ENCODE results near the gene RBL2. TPM values are rescaled to one million over a fixed set of nuclear protein-coding genes. Genes with fewer than 3 reads are reported as not detected.

Gene RBL2
- total and polyA plus RNA-seq, 2 of the 8 experiments (the other 6 are each of a cell fraction or from before 2014, with no cell fraction given), result 13.9 to 22.1 TPM

DNA sequence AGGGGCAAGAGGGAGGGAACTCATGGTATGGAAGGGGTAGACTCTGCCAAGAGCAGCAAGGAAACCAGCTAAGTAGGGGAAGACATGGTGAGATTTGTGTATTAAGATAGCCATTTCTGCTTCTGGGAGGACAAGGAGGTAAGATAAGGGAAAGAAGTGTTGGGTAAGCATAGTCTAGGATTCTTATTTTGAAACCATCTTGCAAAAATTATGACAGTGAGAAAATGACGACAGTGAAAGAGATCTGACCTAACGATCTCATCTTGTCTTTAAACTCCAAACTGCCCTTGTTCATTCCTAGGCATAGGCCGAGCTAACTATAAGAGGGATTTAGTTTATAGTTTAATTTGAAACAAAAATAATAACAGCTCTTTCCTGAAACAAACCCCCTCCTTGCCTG is 5.6 kb upstream of the RBL2 start:
- no peak overlapping the region for H3K9ac ChIP-seq (replicated peaks in 1 of 4; ENCODE audit: extremely low read depth in 1 of 4, low read depth in 3 of 4, low read length in 3 of 4)
- no peak overlapping the region for H2AFZ ChIP-seq (ENCODE audit: low read length)
- H4K91ac ChIP-seq (replicated peaks; ENCODE audit: insufficient read length, low read length), result no peak overlapping the region
- H3K9me3 ChIP-seq (ENCODE audit: insufficient read depth in 2 of 2, low read depth in 1 of 2, low read length in 1 of 2), result peaks cover 18% of the 10 kb centered on the region in 2 experiments
- H3K79me1 ChIP-seq (ENCODE audit: low read depth, low read length), result no peaks in the 10 kb centered on the region
- H2BK20ac ChIP-seq (ENCODE audit: low read length), result no peak overlapping the region
- no peak overlapping the region for H2BK120ac ChIP-seq (replicated peaks; ENCODE audit: low read depth, low read length)
- no peak overlapping the region for H3K4ac ChIP-seq (replicated peaks; ENCODE audit: insufficient read length, low read depth, low read length)
- no peak overlapping the region for H3K56ac ChIP-seq (replicated peaks; ENCODE audit: insufficient read length, low read depth, low read length)
- H3K23ac ChIP-seq (ENCODE audit: insufficient read length), result no peak overlapping the region
- H2BK5ac ChIP-seq (ENCODE audit: low read depth, low read length), result no peak overlapping the region
- H3K27me3 ChIP-seq (replicated peaks in 1 of 4; ENCODE audit: control insufficient read depth in 3 of 4, extremely low read depth in 1 of 4, insufficient read depth in 3 of 4, low read length in 3 of 4), result no peaks in the 10 kb centered on the region
- H3K18ac ChIP-seq (ENCODE audit: extremely low read depth, low read length), result no peak overlapping the region
- no peak overlapping the region for H2AK5ac ChIP-seq (ENCODE audit: low read depth, low read length)
- no peak overlapping the region for H2BK12ac ChIP-seq (ENCODE audit: low read depth, low read length)
- H3K4me2 ChIP-seq (ENCODE audit: insufficient read depth in 1 of 2, low read depth in 2 of 2, low read length in 2 of 2), result no peak overlapping the region
- WGBS, 2 experiments (ENCODE audit: extremely low coverage in 1 of 2, insufficient coverage in 1 of 2, insufficient read length in 1 of 2, insufficient replicate concordance in 2 of 2, low coverage in 1 of 2, low lambda C conversion rate in 2 of 2, missing lambda C conversion rate in 1 of 2), result 89% methylated on average over 3 of the region's 3 CpGs; no CpG with 5 or more reads in 1 of the 2 experiments
- CTCF ChIA-PET (ENCODE audit: partially characterized antibody), result no interaction called here
- H3K4me1 ChIP-seq (replicated peaks in 1 of 4; ENCODE audit: control insufficient read depth in 3 of 4, insufficient read depth in 4 of 4, low read length in 3 of 4), result no peaks in the 10 kb centered on the region
- no peak for FAIRE-seq
- H3K36me3 ChIP-seq (ENCODE audit: control insufficient read depth in 2 of 4, insufficient read depth in 4 of 4, low read length in 3 of 4), result no peaks in the 10 kb centered on the region
- H3K23me2 ChIP-seq (ENCODE audit: low read depth, low read length), result no peaks in the 10 kb centered on the region
- no peak overlapping the region for H3K27ac ChIP-seq (ENCODE audit: low read depth, low read length)
- no peak overlapping the region for H2BK15ac ChIP-seq (ENCODE audit: low read length)
- no peak overlapping the region for H4K5ac ChIP-seq (ENCODE audit: insufficient read length, low read depth, low read length)
- no peak for TF ChIP-seq SIRT6 (IDR thresholded peaks at IDR 0.05; ENCODE audit: low read length)
- no peak for TF ChIP-seq HDAC2 (IDR thresholded peaks at IDR 0.05; ENCODE audit: borderline replicate concordance in 1 of 2, low read depth in 2 of 2, low read length in 2 of 2)
- no peak for TF ChIP-seq SRF (IDR thresholded peaks at IDR 0.05; ENCODE audit: low read depth, low read length)
- no peak for TF ChIP-seq TEAD4 (IDR thresholded peaks at IDR 0.05; ENCODE audit: low read depth, low read length)
- no peak overlapping the region for H4K8ac ChIP-seq (ENCODE audit: extremely low read depth, insufficient read depth, low read length)
- DNase-seq (ENCODE audit: low read depth in 1 of 2, low spot score in 2 of 2), result no peak
- H4K20me1 ChIP-seq (replicated peaks in 1 of 2; ENCODE audit: control insufficient read depth in 1 of 2, insufficient read depth in 2 of 2, low read length in 2 of 2), result no peaks in the 10 kb centered on the region
- POLR2A ChIA-PET (ENCODE audit: partially characterized antibody), result interaction anchor here (1.5 kb wide), 2 partner anchors 11 to 56 kb away, joined by 3 to 4 read pairs; no protein-coding TSS in a partner anchor
- no peak overlapping the region for H3K14ac ChIP-seq (ENCODE audit: insufficient read length)
- H3K4me3 ChIP-seq (ENCODE audit: extremely low read depth in 1 of 4, insufficient read depth in 2 of 4, low read depth in 3 of 4, low read length in 4 of 4), result no peak overlapping the region
- H3K79me2 ChIP-seq (ENCODE audit: control insufficient read depth in 1 of 2, insufficient read depth in 2 of 2, low read length in 2 of 2), result no peaks in the 10 kb centered on the region
